ENCODE measurements around the gene IFI44. TPM values are rescaled to one million over a fixed set of nuclear protein-coding genes. Genes with fewer than 3 reads are reported as not detected.

The IFI44 gene
- total RNA-seq, 1 donor from 2014 or later: not detected

DNA sequence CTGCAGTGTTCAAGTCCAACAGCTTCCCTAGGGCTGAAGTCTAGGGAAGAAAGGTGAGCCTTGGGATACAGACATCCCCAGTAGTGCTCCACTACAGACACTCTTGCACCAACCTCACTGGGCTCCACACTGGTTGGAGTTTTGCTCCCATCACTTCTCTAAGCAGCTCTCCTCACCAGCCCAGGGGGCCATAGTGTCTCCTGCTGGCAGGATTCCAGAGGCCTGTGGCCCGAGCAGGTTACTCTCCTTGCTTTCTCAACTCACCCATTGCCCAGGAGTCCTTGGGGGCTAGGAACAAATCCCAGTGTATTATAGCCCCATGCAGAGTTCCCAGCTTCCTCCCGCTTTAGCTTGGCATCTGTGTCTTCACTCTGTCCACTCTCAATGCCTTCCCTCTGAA is 52.8 kb downstream of the IFI44 start:
- Mint-ChIP-seq H3K9me3 (ENCODE audit: unreplicated experiment) (peaks cover 5% of the 10 kb centered on the region), H3K4me1 (ENCODE audit: low read depth, unreplicated experiment) (peaks cover 11% of the 10 kb centered on the region), H3K27me3 (ENCODE audit: unreplicated experiment) (peaks cover 4% of the 10 kb centered on the region), H3K4me3 (ENCODE audit: unreplicated experiment) (no peak overlapping the region), H3K36me3 (ENCODE audit: unreplicated experiment) (peaks cover 12% of the 10 kb centered on the region), H3K27ac (ENCODE audit: unreplicated experiment) (no peak overlapping the region)
- TF ChIP-seq, protein P1, sequence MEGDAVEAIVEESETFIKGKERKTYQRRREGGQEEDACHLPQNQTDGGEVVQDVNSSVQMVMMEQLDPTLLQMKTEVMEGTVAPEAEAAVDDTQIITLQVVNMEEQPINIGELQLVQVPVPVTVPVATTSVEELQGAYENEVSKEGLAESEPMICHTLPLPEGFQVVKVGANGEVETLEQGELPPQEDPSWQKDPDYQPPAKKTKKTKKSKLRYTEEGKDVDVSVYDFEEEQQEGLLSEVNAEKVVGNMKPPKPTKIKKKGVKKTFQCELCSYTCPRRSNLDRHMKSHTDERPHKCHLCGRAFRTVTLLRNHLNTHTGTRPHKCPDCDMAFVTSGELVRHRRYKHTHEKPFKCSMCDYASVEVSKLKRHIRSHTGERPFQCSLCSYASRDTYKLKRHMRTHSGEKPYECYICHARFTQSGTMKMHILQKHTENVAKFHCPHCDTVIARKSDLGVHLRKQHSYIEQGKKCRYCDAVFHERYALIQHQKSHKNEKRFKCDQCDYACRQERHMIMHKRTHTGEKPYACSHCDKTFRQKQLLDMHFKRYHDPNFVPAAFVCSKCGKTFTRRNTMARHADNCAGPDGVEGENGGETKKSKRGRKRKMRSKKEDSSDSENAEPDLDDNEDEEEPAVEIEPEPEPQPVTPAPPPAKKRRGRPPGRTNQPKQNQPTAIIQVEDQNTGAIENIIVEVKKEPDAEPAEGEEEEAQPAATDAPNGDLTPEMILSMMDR (IDR thresholded peaks at IDR 0.05; ENCODE audit: partially characterized antibody, unreplicated experiment): no peak
- DNase-seq: no peak

DNA sequence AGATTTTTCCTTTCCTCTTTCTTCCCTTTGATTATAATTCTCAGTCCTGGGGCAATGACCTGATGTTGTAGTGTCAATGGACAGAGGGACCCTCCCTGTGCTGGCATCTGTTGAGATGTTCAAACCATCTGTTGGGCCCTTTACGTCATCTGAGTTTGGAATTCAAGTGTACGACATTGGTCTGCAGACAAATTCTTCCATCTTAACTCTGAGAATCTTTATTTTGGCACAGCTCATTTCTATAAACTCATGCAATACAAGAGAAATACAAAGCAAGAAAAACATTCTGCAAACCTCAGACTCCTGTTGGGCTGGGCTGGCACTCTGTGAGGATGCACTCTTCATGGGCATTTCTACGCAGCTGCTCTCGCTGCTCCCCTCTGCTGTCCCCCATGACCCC is 54.2 kb downstream of the IFI44 start:
- no peak for DNase-seq
- H3K36me3 Mint-ChIP-seq (ENCODE audit: unreplicated experiment): peaks cover 12% of the 10 kb centered on the region
- peaks cover 5% of the 10 kb centered on the region for H3K9me3 Mint-ChIP-seq (ENCODE audit: unreplicated experiment)
- TF ChIP-seq, protein P1 (IDR thresholded peaks at IDR 0.05; ENCODE audit: partially characterized antibody, unreplicated experiment): no peak
- no peak overlapping the region for H3K4me3 Mint-ChIP-seq (ENCODE audit: unreplicated experiment)
- H3K27me3 Mint-ChIP-seq (ENCODE audit: unreplicated experiment): peaks cover 4% of the 10 kb centered on the region
- H3K4me1 Mint-ChIP-seq (ENCODE audit: low read depth, unreplicated experiment): peaks cover 11% of the 10 kb centered on the region
- no peak overlapping the region for H3K27ac Mint-ChIP-seq (ENCODE audit: unreplicated experiment)

DNA sequence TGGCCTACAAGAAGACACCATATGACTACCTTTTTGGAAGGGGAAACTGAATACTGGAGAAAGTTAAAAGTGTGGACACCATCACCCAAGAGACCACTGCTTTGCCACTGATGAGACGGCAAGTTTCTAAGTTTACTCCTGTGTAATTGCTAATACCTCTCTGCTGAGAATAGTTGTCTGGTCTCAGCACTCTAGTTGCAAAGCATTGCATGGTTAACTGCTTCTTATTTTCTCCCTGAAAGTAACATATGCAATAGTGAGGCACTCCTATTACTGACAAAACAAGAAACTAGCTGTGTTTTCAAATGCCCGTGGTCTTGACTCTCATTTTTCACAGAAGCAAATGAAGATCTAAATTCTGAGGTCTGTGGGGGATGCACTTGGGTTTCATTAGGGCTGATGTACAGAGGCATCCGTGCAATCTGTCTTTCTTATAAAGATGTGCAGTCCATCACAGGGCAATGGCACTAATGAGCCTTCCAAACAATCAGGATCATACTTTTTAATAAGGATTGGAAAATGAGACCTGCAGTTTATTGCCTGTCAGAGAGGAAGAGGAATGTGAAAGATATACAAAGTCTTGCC is 62.9 kb downstream of the IFI44 start:
- no peaks in the 10 kb centered on the region for H3K36me3 Mint-ChIP-seq (ENCODE audit: unreplicated experiment)
- no peak overlapping the region for H3K27ac Mint-ChIP-seq (ENCODE audit: unreplicated experiment)
- no peaks in the 10 kb centered on the region for H3K4me1 Mint-ChIP-seq (ENCODE audit: low read depth, unreplicated experiment)
- no peaks in the 10 kb centered on the region for H3K27me3 Mint-ChIP-seq (ENCODE audit: unreplicated experiment)
- DNase-seq: no peak
- H3K9me3 Mint-ChIP-seq (ENCODE audit: unreplicated experiment): no peaks in the 10 kb centered on the region
- TF ChIP-seq, protein P1 (IDR thresholded peaks at IDR 0.05; ENCODE audit: partially characterized antibody, unreplicated experiment): no peak
- no peak overlapping the region for H3K4me3 Mint-ChIP-seq (ENCODE audit: unreplicated experiment)

DNA sequence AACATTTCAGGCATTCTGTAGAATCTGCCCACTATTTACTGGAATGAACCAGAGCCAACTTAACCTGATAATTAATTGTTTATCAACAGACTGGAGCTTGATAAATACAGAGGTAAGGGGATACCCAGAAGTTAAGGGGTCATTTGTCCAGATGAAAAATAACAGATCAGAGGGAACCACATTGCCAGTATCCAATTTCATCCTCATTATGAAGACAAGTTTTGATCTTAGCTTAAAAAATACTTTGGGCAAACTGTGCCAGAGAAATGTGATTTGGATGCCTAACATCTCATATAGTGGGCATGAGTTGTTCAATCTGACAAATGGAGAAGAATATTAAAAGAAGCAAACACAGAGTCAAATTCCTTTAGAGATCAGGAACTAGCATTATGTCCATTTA is 63.7 kb downstream of the IFI44 start:
- no peak for DNase-seq
- Mint-ChIP-seq H3K4me3 (ENCODE audit: unreplicated experiment) (no peak overlapping the region), H3K36me3 (ENCODE audit: unreplicated experiment) (no peaks in the 10 kb centered on the region), H3K27ac (ENCODE audit: unreplicated experiment) (no peak overlapping the region), H3K4me1 (ENCODE audit: low read depth, unreplicated experiment) (no peaks in the 10 kb centered on the region), H3K27me3 (ENCODE audit: unreplicated experiment) (no peaks in the 10 kb centered on the region), H3K9me3 (ENCODE audit: unreplicated experiment) (no peaks in the 10 kb centered on the region)
- TF ChIP-seq, protein P1 (IDR thresholded peaks at IDR 0.05; ENCODE audit: partially characterized antibody, unreplicated experiment): no peak

Other genes starting within 250 kb of the IFI44 start
- gene PTGFR, start 158.9 kb upstream of the IFI44 start, total RNA-seq (ENCODE audit: unreplicated experiment): not detected
- not detected for gene IFI44L, start 29.4 kb upstream of the IFI44 start, total RNA-seq (ENCODE audit: unreplicated experiment)